ENCODE results near the gene DCAF12.

- no peak for TF ChIP-seq CTCF (conservative IDR thresholded peaks at IDR 0.05 in 1 of 2, IDR thresholded peaks at IDR 0.05 in 1 of 2; ENCODE audit: extremely low read depth in 1 of 2, insufficient read depth in 1 of 2, low read depth in 1 of 2, low read length in 2 of 2)
- TF ChIP-seq EZH2 (IDR thresholded peaks at IDR 0.05; ENCODE audit: borderline replicate concordance, low read length) = no peak
These were observed 14.4 kb upstream of the DCAF12 start for GRCh38 chr9:34140853-34141252.
